GM18508 (cell line): Measurements from ENCODE around the gene RNASE12.
"Not testable (repeated sequence)": the region's sequence is repeated elsewhere in the genome, so short reads cannot be mapped to it uniquely, and the experiment has no call there.

Experiments used
- ATAC-seq: cut with Tn5 transposase; IDR thresholded peaks from one replicate; pipeline ENCODE4 v1.9.1; 2021; ENCODE audit warnings: moderate number of reproducible peaks; ENCODE audit not compliant: insufficient read depth, unreplicated experiment

The RNASE12 gene

GRCh38 chr14:20614038-20614840, 23.1 kb upstream of the RNASE12 start:
- ATAC-seq = no peak

GRCh38 chr14:20613094-20614037, 22.2 kb upstream of the RNASE12 start:
- peak; percentile 48 for ATAC-seq

- ATAC-seq = no peak
These were observed 21.2 kb upstream of the RNASE12 start for GRCh38 chr14:20612403-20612802.

GRCh38 chr14:20611277-20611676, 20.1 kb upstream of the RNASE12 start:
- no peak for ATAC-seq

- no peak for ATAC-seq
These were observed 19.0 kb upstream of the RNASE12 start for GRCh38 chr14:20610002-20610765.

GRCh38 chr14:20609215-20610001, 18.2 kb upstream of the RNASE12 start:
- no peak for ATAC-seq

GRCh38 chr14:20608383-20609110, 17.4 kb upstream of the RNASE12 start:
- no peak for ATAC-seq

GRCh38 chr14:20607617-20608016, 16.4 kb upstream of the RNASE12 start:
- no peak for ATAC-seq

GRCh38 chr14:20606902-20607242, 15.7 kb upstream of the RNASE12 start:
- ATAC-seq = no peak

GRCh38 chr14:20606190-20606901, 15.2 kb upstream of the RNASE12 start:
- no peak for ATAC-seq

- no peak for ATAC-seq
These were observed 12.9 kb upstream of the RNASE12 start for GRCh38 chr14:20603813-20604690.

GRCh38 chr14:20602583-20602982, 11.4 kb upstream of the RNASE12 start:
- ATAC-seq = no peak

- ATAC-seq = no peak
These were observed 10.3 kb upstream of the RNASE12 start for GRCh38 chr14:20601522-20601921.

- no peak for ATAC-seq
These were observed 5.9 kb upstream of the RNASE12 start for GRCh38 chr14:20597108-20597507.

GRCh38 chr14:20595726-20596125, 4.5 kb upstream of the RNASE12 start:
- not testable (repeated sequence) for ATAC-seq

- ATAC-seq = no peak
These were observed 1.4 kb upstream of the RNASE12 start for GRCh38 chr14:20592574-20592973.

GRCh38 chr14:20587489-20588154, 3.6 kb downstream of the RNASE12 start, which contains the start of gene RNASE11:
Gene RNASE11 (minus strand): TSS chr14:20588001.
- no peak for ATAC-seq
